H1 (cell line): ENCODE results near the gene COX7A2.

ENCODE experiments used
- MAX ChIP-seq: IDR thresholded peaks from 2 replicates; pipeline ENCODE4 v1.6.1; 2012; ENCODE audit warnings: inconsistent platforms
- POLR2A ChIP-seq, 2 experiments: IDR thresholded peaks; 1 replicate in 1 of 2; 2 replicates in 1 of 2; pipeline ENCODE4 v1.6.1; 2011; ENCODE audit warnings: low read depth in 2 of 2, low read length in 2 of 2, mild to moderate bottlenecking in 2 of 2; ENCODE audit errors: control extremely low read depth in 1 of 2

- TF ChIP-seq POLR2A (IDR thresholded peaks at IDR 0.05; ENCODE audit: control extremely low read depth in 1 of 2, low read depth in 2 of 2, low read length in 2 of 2), result no peak
- peak; percentile 52 for TF ChIP-seq MAX
These were observed 41.5 kb downstream of the COX7A2 start for GRCh38 chr6:75201901-75202672.
